HG02870 (cell line): Measurements from ENCODE around the gene ZGPAT.
A peak's percentile ranks its signal among the peaks of the same experiment; 100 is the strongest.
"Not testable (repeated sequence)": the region's sequence is repeated elsewhere in the genome, so short reads cannot be mapped to it uniquely, and the experiment has no call there.

ENCODE experiments used
- ATAC-seq: cut with Tn5 transposase; IDR thresholded peaks from one replicate; pipeline ENCODE4 v1.9.1; 2021; ENCODE audit warnings: mild to moderate bottlenecking, moderate library complexity; ENCODE audit not compliant: unreplicated experiment

The ZGPAT gene, protein sequence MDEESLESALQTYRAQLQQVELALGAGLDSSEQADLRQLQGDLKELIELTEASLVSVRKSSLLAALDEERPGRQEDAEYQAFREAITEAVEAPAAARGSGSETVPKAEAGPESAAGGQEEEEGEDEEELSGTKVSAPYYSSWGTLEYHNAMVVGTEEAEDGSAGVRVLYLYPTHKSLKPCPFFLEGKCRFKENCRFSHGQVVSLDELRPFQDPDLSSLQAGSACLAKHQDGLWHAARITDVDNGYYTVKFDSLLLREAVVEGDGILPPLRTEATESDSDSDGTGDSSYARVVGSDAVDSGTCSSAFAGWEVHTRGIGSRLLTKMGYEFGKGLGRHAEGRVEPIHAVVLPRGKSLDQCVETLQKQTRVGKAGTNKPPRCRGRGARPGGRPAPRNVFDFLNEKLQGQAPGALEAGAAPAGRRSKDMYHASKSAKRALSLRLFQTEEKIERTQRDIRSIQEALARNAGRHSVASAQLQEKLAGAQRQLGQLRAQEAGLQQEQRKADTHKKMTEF

GRCh38 chr20:63707558-63708300 is at the start of gene ZGPAT, which contains the start of gene ARFRP1:
ZGPAT (plus strand) TSS chr20:63708039; CDS start chr20:63708581, 542 bp downstream.
ARFRP1 (minus strand) TSS chr20:63707976; CDS start chr20:63707091, 885 bp downstream.
- ATAC-seq, result peak; percentile 51

DNA sequence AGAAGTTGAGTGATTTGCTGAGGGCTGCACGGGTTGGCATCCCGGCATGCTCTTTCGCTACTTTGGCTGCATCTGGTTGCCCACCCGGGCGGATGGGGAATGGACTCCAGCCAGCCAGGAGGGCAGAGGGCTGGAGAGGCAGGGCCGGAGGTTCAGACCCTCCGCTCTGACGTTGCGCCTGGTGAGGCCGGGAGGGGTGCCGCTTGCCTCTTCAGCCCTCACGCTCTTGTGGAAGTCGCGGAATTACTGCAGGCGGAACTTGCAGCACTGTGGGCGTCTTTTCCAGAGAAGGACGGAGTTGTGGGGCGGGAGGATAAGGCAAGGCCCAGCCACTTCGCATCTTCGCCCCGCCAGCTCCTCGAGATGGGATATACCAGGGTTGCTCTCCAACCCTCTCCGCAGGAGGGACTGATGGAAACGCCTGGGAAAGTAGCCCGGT is 49.1 kb upstream of the ZGPAT start:
- ATAC-seq, result peak; percentile 26

- ATAC-seq, result no peak
These were observed 48.5 kb upstream of the ZGPAT start for GRCh38 chr20:63659370-63659769.

- ATAC-seq, result not testable (repeated sequence)
These were observed 47.7 kb upstream of the ZGPAT start for GRCh38 chr20:63660174-63660573.

GRCh38 chr20:63660622-63661021 is 47.2 kb upstream of the ZGPAT start:
- ATAC-seq, result no peak

DNA sequence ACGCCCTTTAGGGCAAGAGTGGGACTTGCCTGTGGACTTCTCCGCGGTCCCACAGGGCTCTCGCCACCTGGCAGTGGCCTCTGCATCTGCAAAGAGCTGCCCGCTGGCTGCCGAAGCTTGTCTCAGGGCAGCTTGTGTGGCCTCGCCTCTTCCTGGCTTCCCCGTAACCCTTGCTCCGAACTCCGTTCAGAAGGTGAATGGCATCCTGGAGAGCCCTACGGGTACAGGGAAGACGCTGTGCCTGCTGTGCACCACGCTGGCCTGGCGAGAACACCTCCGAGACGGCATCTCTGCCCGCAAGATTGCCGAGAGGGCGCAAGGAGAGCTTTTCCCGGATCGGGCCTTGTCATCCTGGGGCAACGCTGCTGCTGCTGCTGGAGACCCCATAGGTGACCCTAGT is 46.7 kb upstream of the ZGPAT start:
- ATAC-seq, result no peak

- no peak for ATAC-seq
These were observed 45.7 kb upstream of the ZGPAT start for GRCh38 chr20:63661959-63662812.

DNA sequence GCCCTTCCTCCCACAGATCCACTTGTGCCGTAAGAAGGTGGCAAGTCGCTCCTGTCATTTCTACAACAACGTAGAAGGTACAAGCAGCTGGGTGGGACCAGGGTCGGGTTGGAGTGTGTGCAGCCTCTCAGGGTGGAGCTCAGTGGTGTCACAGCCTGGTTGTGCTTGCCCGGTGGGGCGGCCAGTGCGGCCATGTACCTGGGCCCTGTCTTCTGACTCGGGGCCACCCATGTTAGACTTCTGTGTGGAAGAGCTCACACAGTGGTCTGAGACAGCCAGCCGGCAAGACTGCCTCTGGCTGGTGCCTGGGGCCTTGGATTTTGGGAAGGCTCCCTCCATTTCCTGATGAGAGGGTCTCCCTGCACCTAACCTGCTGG is 45.0 kb upstream of the ZGPAT start:
- no peak for ATAC-seq

DNA sequence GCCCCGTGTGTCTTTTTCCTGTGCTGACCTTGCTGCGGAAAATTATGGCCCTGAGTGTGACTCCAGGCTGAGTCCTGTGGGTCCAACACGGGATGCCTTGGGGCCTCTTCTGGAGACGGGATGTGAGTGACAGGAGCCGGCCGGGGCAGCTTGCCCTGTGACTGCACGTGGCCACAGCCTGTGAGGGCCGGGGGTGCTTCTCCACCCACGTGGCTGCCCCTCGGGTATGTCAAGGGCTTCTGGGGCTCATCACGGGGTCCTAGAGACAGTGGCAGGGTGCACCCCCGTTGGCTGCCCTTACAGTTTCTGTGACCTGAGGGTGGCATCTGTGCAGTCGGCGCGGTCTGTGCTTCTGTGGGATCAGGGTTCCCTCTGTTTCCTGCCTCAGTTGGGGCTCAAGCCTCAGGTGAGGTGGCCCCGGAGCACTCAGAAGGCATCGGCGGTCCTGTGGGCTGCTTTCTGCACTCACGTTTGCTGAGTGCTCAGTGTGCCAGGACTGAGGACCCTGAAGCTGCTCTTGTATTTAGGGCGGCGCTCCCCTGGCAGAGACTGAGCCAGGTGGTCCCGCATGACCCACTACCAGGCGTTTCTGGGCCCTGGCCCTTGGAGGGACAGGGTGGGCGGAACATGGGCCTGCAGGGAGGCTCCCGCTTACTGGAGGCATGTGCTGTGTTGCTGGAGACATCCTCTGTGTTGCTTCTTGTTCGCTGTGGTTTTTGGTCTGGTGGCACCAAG is 44.3 kb upstream of the ZGPAT start:
- no peak for ATAC-seq

GRCh38 chr20:63664143-63664851 is 43.5 kb upstream of the ZGPAT start:
- ATAC-seq, result no peak

GRCh38 chr20:63664861-63665594 is 42.8 kb upstream of the ZGPAT start:
- no peak for ATAC-seq

DNA sequence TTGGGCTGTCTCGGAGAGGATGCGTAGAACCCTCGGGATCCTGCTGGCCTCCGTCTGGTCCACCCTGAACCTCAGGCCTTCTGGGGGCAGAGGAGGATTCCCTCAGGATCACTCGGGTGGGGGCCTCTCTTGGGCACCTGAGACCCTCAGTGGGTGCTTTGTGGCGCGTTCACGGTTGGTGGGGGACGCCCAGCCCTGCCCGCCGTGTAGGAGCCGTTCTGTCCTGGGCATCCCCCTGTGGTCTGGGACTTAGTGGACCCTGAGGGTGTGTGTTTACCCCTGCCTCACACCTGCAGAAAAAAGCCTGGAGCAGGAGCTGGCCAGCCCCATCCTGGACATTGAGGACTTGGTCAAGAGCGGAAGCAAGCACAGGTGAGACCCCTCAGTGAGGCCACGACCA is 42.1 kb upstream of the ZGPAT start:
- no peak for ATAC-seq

GRCh38 chr20:63667858-63668257 is 40.0 kb upstream of the ZGPAT start:
- no peak for ATAC-seq

DNA sequence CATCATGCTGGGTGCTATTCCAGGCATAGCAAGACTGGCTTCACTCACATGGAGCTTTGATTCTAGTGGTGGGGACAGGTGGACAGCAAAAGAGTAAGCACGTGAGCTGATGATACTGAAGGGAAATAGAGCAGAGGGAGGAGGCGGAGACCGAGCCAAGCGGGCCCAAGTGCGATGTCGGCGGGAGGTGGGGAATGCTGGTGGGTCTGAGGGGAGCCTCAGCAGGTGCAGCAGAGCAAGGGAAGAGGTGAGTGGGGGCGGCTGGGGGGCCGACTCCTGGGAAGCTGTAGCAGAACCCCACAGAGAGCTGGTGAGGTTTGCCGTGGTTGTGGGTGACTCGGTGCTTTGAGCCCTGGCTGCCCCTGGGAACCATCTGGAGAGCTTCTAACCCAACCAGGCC is 39.5 kb upstream of the ZGPAT start:
- no peak for ATAC-seq

- ATAC-seq, result not testable (repeated sequence)
These were observed 36.1 kb upstream of the ZGPAT start for GRCh38 chr20:63671695-63672094.

DNA sequence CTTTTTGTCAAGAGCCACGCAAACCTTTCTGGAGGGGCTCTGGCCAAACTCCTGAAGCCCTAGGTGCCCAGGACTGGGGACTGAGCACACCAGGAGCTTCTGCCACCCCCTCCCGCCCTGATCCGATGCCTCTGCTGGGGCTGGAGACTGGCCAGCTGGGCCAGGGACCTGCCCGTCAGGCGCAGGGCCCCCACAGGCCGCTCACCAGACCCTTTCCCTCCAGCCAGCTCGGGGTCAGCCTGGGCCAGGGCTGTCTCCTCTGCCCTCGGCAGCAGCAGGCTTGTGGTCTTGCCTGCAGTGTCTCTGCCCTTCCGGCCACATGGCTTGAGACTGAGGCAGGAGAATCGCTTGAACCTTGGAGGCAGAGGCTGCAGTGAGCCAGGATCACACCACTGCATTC is 35.2 kb upstream of the ZGPAT start:
- ATAC-seq, result no peak

- ATAC-seq, result no peak
These were observed 33.9 kb upstream of the ZGPAT start for GRCh38 chr20:63673951-63674350.

- no peak for ATAC-seq
These were observed 32.0 kb upstream of the ZGPAT start for GRCh38 chr20:63675681-63676368.
